Measurements from ENCODE around the gene PHACTR1.
"Not testable (repeated sequence)": the region's sequence is repeated elsewhere in the genome, so short reads cannot be mapped to it uniquely, and the experiment has no call there.

Gene PHACTR1

DNA sequence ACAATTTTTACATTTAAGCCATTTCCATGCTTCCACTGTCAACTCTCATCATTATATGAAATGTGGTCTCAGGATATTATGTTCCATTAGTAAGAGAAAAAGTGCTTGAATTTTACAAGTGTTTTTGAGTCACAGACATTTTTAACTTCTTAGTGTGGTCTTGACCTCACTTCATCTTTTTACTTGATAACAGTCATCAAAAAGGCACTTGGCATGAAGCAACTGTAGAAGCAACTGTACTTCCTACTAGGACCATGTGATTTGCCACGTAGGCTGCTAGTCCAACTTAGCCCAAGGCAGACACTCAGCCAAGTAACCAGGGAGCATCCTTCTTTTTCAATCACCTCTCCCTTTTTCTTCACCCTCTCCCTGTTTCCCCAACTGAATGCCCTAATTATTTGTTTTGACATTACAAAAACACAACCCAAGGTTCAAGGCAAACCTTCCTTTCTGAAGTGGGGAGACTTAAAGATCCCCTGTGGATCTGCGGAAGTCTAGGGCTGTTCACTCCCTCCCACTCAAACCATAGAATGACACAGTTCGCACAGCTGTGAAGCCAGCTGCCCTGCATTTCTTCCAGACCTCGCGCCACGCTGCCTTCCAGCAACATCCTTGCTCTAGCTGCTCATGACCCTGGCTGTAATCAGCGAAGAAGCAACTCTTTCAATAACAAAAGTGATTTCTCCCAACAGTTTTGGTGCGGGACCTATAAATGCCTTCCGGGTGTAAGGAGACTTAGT lies 45.0 kb downstream of the PHACTR1 start:
- no peak for DNase-seq
- TF ChIP-seq GATA1 (IDR thresholded peaks at IDR 0.05; ENCODE audit: low read depth, low read length) (no peak), POLR2A (IDR thresholded peaks at IDR 0.05; ENCODE audit: low read length) (no peak)

DNA sequence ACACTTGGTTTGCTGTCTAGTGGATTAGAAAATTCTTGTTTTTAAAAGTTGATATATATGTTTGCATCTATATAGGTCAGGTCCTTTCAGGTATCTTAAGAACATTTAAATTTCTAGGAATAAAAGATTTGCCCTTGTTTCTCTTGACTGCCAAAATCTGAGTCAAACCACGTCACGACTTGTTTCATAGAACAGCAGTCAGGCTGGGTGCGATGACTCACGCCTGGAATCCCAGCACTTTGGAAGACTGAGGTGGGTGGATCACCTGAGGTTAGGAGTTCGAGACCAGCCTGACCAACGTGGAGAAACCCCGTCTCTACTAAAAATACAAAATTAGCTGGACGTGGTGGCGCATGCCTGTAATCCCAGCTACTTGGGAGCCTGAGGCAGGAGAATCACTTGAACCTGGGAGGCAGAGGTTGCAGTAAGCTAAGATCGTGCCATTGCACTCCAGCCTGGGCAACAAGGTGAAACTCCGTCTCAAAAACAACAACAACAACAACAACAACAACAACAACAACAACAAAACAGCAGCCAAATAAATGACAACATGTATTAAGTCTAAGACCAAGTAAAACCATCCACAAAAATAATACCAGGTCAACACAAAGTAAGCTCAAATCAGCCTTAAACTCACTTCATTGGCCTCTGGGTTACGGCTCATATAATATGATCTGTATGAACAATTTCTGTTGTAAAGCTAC lies 46.3 kb downstream of the PHACTR1 start:
- DNase-seq, result not testable (repeated sequence)

DNA sequence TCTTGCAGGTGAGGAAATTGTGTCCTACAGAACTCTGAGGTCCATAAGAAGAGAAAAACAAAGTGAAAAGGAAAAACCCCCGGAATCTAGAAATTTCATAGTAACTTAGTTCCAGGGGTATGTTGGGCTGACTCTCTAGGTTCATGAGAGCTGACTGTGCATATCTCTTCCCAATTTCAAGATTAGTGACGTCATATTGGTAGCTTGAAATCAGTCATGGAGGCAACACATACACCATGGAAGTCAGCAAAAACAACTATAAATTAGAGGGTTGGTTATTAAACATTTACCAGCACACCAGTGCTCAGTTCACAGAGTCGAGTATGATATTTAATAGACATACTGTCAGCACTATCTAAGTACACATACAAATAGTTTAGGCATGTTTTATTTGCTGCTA lies 49.8 kb downstream of the PHACTR1 start:
- TF ChIP-seq GATA1 (IDR thresholded peaks at IDR 0.05; ENCODE audit: low read depth, low read length), result no peak
- no peak for DNase-seq

DNA sequence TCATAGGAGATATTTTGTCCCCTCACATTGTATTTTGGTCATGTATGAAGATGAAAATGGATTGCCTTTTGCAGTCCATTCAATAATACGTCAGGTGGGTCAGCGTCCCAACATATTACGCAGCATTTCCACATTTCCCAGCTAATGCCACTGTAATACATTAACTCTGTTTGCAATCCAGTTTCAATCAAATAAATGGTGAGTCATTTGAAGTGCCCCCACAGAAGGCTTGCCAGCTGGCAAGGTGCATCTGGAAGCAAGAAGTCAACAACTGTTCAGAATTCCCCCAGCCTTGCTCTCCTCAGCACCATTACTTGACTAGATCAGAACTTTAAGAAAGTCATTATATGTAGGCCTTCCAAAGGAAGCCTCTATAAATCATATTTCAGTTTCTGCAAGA lies 50.4 kb downstream of the PHACTR1 start:
- TF ChIP-seq POLR2A (IDR thresholded peaks at IDR 0.05; ENCODE audit: low read length), result no peak
- TF ChIP-seq GATA1 (IDR thresholded peaks at IDR 0.05; ENCODE audit: low read depth, low read length), result no peak

DNA sequence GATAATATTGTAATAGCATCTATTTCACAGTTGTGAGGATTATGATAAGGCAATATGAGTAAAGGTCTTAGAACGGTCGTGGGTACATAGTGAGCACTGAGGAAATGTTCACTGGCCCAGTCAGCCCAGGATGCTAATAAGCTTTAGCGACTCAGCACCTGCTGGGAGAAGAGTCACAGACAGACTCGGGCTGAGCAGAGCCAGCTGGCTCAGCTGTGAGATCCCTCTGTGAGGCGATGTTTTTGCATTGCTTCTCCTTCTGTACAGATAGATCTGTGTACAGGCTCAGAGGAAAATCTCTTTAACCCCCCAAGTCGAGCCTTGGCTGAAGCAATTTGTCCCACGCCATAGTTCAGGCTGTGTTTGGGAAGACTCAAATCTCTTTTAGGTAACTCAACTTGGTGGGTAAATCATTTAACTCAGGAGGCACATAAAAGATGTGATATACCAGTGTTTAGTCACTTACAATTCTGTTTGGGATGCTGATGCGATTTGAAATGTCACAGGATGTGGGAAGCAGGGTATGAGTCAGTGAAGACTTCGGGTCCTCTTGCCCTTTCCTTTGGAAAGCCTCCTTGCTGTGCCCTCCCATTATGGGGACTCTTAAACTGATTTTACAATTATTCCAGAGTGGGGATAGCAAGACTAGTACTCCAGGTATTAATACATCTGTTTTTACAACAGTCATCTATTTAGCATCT lies 53.1 kb downstream of the PHACTR1 start:
- no peak for DNase-seq
- TF ChIP-seq POLR2A (IDR thresholded peaks at IDR 0.05; ENCODE audit: low read length) (no peak), GATA1 (IDR thresholded peaks at IDR 0.05; ENCODE audit: low read depth, low read length) (no peak)

More for the DNA sequence above, 50.4 kb downstream of the PHACTR1 start:
- no peak for DNase-seq

DNA sequence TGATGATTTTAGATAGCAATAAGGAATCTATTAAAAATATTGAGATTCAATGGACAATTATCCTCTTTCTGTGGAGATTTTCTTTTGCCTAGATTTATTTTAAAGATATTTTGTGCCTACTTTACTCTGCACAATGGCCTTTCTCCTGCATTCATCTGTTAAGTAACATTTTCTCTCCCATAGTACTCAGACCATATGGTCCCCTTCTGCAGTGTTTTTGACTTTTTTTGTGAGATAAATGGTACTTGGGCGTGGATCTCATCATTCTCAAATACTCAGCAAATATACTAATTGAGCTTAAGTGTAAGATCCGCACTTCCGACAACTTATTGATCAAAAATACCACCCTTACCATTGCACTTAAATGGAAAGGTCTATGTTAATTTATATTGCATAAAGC lies 55.8 kb downstream of the PHACTR1 start:
- TF ChIP-seq POLR2A (IDR thresholded peaks at IDR 0.05; ENCODE audit: low read length), result no peak
- no peak for TF ChIP-seq GATA1 (IDR thresholded peaks at IDR 0.05; ENCODE audit: low read depth, low read length)
- no peak for DNase-seq

DNA sequence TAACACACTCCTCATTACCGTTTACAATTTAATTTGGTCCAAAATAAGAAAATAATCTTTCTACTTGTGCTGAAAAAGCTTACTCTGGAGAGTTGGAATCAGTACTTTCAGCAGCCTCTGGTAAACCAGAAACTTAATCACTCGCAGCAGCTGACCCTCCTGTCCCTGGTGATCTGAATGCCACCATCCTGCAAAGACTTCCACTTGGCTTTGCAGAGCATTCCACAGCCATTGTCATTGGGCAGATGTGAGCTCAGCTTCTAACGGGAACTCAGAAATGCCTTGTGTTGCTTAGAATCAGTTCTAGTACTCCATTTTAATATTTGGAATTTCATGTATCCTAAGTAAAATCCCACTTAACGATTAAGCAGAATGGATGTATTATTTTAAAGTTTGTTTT lies 59.7 kb downstream of the PHACTR1 start:
- TF ChIP-seq GATA1 (IDR thresholded peaks at IDR 0.05; ENCODE audit: low read depth, low read length) (no peak), POLR2A (IDR thresholded peaks at IDR 0.05; ENCODE audit: low read length) (no peak)

DNA sequence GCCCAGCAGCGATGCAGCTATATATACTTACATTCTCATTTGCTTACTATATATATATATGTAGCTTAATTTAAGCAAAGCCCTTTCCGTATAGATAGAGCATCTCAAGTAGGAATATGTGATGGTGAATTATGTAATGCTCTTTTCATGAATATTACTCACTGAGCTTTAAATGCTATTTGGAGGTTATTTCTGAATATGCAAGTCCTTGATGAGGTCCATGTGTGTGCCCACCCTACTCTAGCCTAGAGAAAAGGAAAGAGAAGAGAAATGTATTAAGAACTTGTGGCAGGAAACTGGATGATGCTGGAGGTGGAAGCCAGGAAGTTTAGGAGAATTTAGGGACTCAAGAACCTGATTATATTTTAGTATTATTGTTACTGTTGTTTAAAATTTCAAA lies 63.2 kb downstream of the PHACTR1 start:
- DNase-seq, result no peak
- TF ChIP-seq POLR2A (IDR thresholded peaks at IDR 0.05; ENCODE audit: low read length) (no peak), GATA1 (IDR thresholded peaks at IDR 0.05; ENCODE audit: low read depth, low read length) (no peak)

More for the DNA sequence above, 59.7 kb downstream of the PHACTR1 start:
- DNase-seq, result no peak

DNA sequence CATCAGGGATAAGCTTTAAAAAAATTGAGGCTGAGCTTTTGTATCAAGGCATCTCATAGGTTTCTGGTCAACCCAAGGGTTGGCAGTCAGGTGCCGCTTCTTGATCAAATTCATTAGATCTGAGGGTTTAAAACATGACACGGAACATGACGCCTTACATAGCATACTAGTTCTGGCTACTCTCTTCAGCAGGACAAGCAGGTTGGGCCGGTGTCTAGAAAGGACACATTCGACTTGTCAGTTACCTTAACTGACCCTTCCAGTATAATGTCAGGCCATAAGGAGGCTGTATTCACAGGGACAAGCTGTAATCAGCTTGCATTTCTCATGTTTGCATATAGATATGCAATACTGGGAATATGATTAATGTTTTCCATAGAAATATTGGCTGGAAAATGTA lies 65.6 kb downstream of the PHACTR1 start:
- TF ChIP-seq GATA1 (IDR thresholded peaks at IDR 0.05; ENCODE audit: low read depth, low read length), result no peak
- no peak for TF ChIP-seq POLR2A (IDR thresholded peaks at IDR 0.05; ENCODE audit: low read length)
- no peak for DNase-seq

DNA sequence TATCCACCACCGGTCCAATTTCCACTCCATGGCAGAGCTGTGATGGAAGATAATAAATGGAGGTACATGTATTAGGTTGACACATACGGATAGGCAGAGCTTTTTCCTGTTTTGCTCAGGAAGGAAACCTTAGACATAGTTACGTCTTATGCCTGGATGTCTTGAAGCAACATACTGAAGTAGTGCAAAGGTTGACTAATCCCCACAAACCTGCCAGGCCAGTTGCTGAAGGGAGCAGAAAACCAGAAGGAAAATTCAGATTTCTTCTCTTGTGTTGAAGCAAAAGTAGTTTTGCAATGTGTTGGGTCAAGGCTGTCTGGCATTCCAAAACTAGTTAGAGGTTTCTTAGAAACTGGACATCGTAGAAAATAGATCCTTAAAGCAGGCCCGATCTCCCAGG lies 68.7 kb downstream of the PHACTR1 start:
- TF ChIP-seq POLR2A (IDR thresholded peaks at IDR 0.05; ENCODE audit: low read length), result no peak
- TF ChIP-seq GATA1 (IDR thresholded peaks at IDR 0.05; ENCODE audit: low read depth, low read length), result no peak
- DNase-seq, result no peak

DNA sequence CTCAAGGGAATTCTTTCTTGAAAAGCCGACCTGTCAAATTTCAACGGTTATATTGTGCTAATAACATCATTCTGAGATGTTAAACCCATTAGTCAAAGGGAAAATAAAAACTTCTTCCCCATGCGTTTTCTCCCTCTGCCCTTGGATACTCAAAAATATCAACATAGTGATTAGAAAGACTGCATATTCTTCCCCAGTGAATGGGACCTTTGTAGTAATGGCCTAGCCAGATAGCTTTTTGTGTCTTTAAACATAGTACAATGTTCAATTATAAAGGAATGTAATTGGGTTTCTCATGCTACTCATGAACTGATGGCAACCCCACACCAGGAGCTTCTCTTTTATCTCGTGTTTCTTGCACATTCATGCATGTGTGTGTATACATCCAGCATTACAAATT lies 69.4 kb downstream of the PHACTR1 start:
- TF ChIP-seq POLR2A (IDR thresholded peaks at IDR 0.05; ENCODE audit: low read length), result no peak
- TF ChIP-seq GATA1 (IDR thresholded peaks at IDR 0.05; ENCODE audit: low read depth, low read length), result no peak
- no peak for DNase-seq

DNA sequence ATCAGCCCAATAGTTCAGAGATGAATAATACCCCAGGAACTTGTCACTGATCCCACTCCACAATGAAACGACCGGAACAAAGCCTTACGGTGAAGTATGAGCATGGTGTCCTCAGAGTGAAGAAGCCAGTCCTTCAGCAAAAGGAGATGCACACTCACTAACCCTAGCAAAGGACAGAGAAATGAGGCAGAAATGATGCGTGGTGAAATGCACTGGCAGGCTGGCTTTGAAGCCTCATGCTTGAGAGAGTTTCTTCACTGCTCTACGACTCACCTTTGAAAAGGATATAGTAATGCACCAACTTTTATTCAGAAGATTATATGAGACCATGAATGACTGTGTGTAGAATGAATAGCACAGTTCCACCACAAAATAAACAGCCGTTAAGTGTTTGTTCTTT lies 74.8 kb downstream of the PHACTR1 start:
- TF ChIP-seq GATA1 (IDR thresholded peaks at IDR 0.05; ENCODE audit: low read depth, low read length) (no peak), POLR2A (IDR thresholded peaks at IDR 0.05; ENCODE audit: low read length) (no peak)

DNA sequence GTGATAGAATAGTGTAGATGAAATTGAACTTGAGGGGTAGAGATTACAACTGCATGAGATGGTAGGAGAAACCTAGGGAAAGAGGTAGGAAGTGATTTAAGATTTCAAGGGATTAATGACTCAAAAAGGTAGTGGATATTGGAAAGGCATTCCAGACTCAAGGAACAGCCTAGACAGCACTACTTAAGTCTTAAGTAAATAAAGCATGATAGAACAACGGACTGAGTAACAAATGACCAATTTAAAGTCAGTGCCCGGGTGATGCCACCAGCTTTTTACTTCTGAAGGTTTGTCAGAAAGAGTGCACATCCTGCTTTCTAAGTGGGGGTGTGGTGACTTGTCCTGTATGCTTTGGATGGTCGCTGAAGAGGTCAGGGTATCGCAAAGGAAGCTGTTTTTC lies 81.8 kb downstream of the PHACTR1 start:
- DNase-seq, result no peak
- no peak for TF ChIP-seq POLR2A (IDR thresholded peaks at IDR 0.05; ENCODE audit: low read length)
- TF ChIP-seq GATA1 (IDR thresholded peaks at IDR 0.05; ENCODE audit: low read depth, low read length), result no peak

More for the DNA sequence above, 74.8 kb downstream of the PHACTR1 start:
- DNase-seq, result no peak

DNA sequence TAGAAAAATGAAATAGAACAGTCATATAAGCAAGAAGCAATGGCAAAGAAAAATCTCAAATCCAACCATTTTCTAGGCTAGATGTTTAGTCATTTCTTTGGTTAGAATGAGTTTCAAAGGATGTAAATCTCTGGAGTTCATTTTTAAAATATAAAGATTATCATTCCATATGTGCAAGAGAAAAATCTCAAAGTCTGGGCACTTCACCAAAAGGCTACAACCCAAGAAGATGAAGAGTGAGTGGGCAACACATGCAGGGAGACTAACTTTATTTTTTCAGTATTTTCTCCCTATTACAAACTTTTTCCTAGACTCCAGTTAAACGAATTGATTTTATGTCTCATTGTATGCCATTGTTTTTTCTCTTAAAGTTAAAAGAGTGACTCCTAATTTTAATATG lies 83.6 kb downstream of the PHACTR1 start:
- DNase-seq, result no peak
- TF ChIP-seq POLR2A (IDR thresholded peaks at IDR 0.05; ENCODE audit: low read length) (no peak), GATA1 (IDR thresholded peaks at IDR 0.05; ENCODE audit: low read depth, low read length) (no peak)

DNA sequence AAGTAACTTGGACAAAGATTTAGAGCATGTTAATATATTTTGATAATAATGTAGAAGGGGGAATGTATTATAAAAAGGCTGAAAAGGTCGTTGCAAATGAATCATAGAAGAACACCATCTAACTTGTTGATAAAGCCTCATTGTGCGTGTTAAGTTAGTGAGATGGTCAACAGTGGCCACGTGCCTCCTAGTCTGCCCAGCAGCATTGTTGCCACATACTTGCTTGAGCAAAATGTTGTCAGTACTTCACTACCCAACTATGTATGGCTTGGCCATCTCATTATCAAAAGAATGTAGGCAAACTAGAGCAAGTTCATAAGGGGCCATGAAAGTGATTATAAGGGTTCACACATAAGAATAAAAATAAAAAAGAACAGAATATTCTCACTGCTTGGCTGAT lies 84.6 kb downstream of the PHACTR1 start:
- no peak for DNase-seq

More for the DNA sequence above, 84.6 kb downstream of the PHACTR1 start:
- no peak for TF ChIP-seq POLR2A (IDR thresholded peaks at IDR 0.05; ENCODE audit: low read length)
- TF ChIP-seq GATA1 (IDR thresholded peaks at IDR 0.05; ENCODE audit: low read depth, low read length), result no peak
